ENCODE data around the gene PSMC3. TPM values are rescaled to one million over a fixed set of nuclear protein-coding genes. Genes with fewer than 3 reads are reported as not detected.

PSMC3 gene
- total RNA-seq, 1 experiment from 2014 or later = 221 TPM

DNA sequence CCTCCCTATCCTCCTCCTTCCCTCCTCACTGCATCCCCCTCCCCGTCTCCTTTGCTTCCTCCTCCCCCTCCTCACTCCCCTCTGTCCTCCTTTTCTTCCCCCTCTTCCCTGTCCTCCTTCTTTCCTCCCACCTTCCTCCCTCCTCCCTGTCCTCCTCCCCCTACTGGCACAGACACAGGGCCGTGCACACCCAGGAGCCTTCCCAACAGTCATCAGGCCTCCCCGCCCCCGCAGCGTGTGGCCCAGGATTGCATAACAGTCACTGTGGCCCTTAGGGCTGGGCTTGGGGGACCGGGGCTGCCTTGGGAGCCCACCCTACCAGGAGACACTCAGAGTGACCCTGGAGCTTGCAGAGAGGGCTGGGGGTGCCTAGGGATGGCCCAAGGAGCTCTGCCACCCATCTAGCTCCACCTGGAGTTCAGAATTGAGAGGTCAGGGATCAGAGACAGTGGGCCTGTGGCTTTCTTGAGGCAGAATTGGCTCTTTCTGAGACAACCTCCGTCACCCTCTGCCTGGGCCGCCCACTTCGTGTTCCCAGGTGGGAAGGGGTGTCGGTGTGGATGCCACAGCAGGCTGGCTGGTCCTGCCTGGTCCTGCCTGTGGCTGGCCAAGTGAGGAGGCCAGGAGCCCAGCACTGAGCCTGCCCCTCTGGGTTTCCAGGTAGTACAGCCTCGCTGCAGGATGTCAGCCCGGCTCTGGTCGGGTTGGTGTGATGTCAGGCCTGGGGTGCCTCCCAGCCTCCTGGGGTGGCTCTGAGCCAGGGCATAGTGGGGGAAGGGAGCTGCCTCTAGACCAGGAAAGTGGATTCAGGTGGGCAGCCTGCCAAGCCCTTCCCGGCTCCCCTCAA, 49.5 kb downstream of the PSMC3 start:
- no peak for DNase-seq (ENCODE audit: low spot score)

DNA sequence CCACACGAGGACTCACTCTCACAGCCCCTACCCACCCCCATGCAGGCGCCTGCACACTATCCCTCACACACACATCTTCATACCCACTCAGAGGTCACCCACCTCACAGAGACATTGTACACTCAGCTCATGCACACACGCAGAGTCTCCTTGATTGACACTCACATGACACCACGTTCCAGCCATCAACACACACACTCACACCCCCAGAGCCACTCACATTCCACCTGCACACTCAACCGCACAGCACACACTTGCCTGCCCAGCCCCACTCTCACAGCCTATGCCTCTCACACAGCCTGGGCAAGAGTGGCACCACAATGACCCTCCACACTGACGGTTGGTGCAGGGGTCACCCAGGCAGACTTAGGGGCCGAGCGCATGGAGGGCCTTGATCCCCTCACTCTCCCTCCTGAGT, 50.1 kb downstream of the PSMC3 start:
- DNase-seq (ENCODE audit: low spot score) = no peak

DNA sequence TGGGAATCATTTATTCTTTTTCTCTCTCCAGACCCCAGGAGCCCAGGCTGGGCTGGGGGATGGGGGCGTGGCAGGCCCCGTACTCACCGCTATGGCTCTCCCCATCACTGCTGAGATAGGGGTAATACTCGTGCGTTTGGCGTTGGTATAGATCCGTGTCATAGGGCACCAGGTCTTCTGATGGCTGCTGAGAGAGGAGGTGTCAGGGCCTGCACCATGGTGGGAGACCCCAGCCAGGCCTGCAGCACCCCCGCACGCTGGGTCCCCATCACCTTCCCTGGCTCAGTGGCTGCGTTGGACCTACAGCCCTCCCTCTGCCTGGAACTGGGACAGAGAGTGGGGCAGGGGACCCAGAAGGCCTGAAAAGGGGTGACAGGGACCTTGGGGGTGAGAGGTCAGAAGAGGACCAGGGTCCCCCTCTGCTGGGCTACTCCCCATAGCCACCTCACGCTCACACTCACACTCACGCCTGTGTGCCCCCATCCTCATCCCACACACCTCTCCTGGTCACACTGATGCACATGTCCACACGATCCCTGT, 50.6 kb downstream of the PSMC3 start:
- no peak for DNase-seq (ENCODE audit: low spot score)

DNA sequence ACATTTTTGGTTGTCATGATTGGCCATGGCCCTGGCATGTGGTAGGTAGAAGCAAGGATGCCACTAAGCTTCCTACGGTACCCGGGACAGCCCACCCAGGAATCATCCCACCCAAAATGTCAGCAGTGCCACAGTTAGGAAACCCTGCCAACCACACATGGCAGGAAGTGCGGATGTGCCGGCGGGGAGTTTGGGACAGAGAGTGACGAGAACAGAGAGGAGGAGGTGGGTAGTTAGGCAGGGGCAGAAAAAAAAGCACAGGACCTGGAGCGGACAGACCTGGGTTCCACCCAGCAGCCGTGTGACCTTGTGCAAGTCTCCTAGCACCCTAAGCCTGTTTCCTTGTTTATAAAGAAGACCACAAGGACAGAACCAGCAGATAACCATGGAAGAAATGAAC, 51.2 kb downstream of the PSMC3 start:
- DNase-seq (ENCODE audit: low spot score) = no peak

DNA sequence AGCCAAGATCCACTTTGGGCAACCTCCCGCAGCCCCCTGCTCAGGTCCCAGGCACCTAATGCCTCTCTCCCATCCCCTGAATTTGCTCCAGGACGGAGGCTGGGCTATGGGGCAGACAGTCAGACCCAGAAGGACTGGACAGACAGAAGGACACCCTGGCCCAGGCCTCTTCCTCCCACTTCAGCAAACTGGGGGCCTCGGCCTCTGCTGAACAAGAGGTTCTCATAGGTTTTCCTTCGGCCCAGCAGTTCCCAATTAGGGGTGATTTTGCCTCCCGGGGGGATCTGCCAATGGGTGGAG, 51.6 kb downstream of the PSMC3 start:
- no peak for DNase-seq (ENCODE audit: low spot score)

DNA sequence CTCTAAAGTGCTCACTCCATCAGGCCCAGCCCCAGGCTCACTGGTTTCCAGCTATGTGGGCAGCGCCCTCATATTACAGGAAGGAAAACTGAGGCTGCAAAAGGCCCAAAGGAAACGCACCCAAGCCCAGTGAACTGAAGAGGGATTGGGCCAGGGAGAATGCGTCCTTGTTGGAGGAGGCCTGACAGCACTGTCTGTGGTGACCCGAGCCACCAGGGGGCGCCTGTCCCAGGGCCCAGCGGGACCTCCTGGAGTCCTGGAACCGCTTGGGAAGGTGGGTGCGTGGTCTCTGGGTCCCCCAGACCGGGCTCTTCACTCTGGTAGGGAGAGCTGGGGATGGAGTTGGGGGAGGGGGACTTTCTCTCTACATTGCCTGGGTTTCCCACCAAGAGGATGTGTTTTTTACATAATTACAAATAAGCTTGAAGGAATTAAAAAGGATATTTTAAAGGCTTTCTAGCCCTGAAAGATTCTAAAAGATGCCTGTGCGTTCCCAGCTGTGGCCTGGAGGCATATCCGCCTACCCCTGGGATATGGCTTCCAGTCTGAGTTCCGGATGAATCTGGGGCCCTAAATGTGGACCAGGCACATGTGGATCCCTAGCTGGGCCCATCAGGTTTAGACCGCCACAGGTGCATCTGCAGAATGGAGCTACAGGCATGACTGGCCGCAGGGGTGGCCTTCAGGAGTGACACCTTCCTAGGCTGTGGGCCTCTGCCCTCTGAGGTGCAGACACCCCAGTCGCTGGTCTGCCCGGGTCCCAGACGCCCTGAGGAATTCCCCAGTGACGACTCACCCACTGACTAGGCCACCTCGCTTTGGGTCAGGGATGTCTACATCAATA, 52.1 kb downstream of the PSMC3 start:
- DNase-seq (ENCODE audit: low spot score) = peak; percentile 27

DNA sequence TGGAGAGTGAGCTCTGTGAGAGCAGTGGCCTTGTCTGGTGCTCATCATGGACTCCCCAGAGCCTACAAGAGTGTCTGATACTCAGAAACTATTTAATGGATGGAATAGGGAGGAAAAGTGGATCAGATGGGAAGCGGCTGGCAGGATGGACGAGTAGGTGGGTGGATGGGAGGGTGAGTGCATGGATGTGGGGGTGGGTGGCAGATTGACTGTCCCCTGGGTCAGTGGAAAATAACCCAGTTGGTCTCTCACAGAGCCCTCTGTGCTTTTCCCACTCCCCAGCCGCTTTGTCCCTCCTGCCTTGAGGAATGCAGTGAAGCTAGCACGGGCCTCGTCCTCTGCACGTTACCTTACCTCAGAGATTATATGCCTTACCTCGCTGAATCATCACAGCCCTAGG, 53.8 kb downstream of the PSMC3 start:
- DNase-seq (ENCODE audit: low spot score) = no peak

DNA sequence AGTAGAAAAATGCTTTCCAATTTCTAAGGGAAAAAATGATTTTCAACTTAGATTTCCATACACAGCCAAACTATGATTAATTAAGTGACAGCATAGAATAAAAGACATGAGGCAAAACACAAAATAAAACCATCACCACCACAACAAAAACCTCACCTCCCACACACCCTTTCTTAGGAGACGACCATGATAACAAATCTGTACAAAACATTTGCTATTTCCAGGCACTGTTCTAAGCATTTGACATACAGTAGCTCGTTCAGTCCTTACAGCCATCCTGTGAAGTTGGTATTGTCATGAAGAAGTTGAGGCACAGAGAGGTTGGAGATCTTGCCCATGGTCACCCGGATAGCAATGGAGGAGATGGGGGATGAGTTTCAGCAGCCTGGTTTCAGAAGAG, 56.6 kb downstream of the PSMC3 start:
- no peak for DNase-seq (ENCODE audit: low spot score)

Other genes with a start within 250 kb of the PSMC3 start
- gene ARFGAP2, start 249.6 kb downstream of the PSMC3 start, total RNA-seq (2014; rRNA removed; shearing (Covaris generic)) = 81.8 and 97.4 TPM in 2 replicates
- gene PACSIN3, start 240.0 kb downstream of the PSMC3 start, total RNA-seq (2014; rRNA removed; shearing (Covaris generic)) = 11.3 and 16.4 TPM in 2 replicates
- gene DDB2, start 211.5 kb downstream of the PSMC3 start, total RNA-seq (2014; rRNA removed; shearing (Covaris generic)) = 41.4 and 43.0 TPM in 2 replicates
- gene ACP2, start 177.6 kb downstream of the PSMC3 start, total RNA-seq (2014; rRNA removed; shearing (Covaris generic)) = 21.6 and 24.0 TPM in 2 replicates
- 15.7 and 16.1 TPM in 2 replicates for gene NR1H3, start 168.4 kb downstream of the PSMC3 start, total RNA-seq (2014; rRNA removed; shearing (Covaris generic))
- 8.9 and 17.2 TPM in 2 replicates for gene MADD, start 156.3 kb downstream of the PSMC3 start, total RNA-seq (2014; rRNA removed; shearing (Covaris generic))
- gene MYBPC3, start 73.7 kb downstream of the PSMC3 start, total RNA-seq (2014; rRNA removed; shearing (Covaris generic)) = not detected in 2 replicates
- not detected in 2 replicates for gene SPI1, start 47.9 kb downstream of the PSMC3 start, total RNA-seq (2014; rRNA removed; shearing (Covaris generic))
- 8.5 and 9.1 TPM in 2 replicates for gene SLC39A13, start 17.8 kb downstream of the PSMC3 start, total RNA-seq (2014; rRNA removed; shearing (Covaris generic))
- gene RAPSN, start 22.7 kb upstream of the PSMC3 start, total RNA-seq (2014; rRNA removed; shearing (Covaris generic)) = not detected in 2 replicates
- gene CELF1, start 126.7 kb upstream of the PSMC3 start, total RNA-seq (2014; rRNA removed; shearing (Covaris generic)) = 52.1 and 58.8 TPM in 2 replicates
- gene PTPMT1, start 139.2 kb upstream of the PSMC3 start, total RNA-seq (2014; rRNA removed; shearing (Covaris generic)) = 108 and 137 TPM in 2 replicates
- 30.8 and 35.5 TPM in 2 replicates for gene KBTBD4, start 152.5 kb upstream of the PSMC3 start, total RNA-seq (2014; rRNA removed; shearing (Covaris generic))
- 94.6 and 122 TPM in 2 replicates for gene NDUFS3, start 152.6 kb upstream of the PSMC3 start, total RNA-seq (2014; rRNA removed; shearing (Covaris generic))
- gene FAM180B, start 160.2 kb upstream of the PSMC3 start, total RNA-seq (2014; rRNA removed; shearing (Covaris generic)) = not detected in 2 replicates
- not detected in 2 replicates for gene C1QTNF4, start 168.0 kb upstream of the PSMC3 start, total RNA-seq (2014; rRNA removed; shearing (Covaris generic))
- 116 and 177 TPM in 2 replicates for gene MTCH2, start 216.1 kb upstream of the PSMC3 start, total RNA-seq (2014; rRNA removed; shearing (Covaris generic))